ENCODE data around the gene ACMSD. TPM values are rescaled to one million over a fixed set of nuclear protein-coding genes. Genes with fewer than 3 reads are reported as not detected.

ACMSD gene
- total RNA-seq, 1 experiment from 2014 or later = not detected

DNA sequence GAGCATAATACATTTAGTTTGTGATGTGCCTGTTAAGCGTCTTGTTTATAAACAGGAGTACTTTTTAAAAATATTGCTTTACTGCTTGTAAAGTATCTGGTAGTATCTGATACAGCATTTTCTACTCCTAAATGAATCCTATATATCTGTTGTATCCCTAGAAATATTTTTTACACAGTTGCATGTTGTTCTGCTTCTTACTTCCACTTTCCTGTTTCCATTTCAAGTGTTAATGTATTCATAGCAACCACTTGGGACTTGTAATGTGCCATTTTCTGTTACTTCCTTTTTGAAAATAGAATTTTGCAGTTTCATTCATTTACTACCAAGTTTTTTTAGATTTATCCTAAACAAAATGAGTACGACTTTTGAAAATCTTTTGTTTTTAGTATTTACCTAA is 105.1 kb downstream of the ACMSD start:
- TF ChIP-seq, protein P1, sequence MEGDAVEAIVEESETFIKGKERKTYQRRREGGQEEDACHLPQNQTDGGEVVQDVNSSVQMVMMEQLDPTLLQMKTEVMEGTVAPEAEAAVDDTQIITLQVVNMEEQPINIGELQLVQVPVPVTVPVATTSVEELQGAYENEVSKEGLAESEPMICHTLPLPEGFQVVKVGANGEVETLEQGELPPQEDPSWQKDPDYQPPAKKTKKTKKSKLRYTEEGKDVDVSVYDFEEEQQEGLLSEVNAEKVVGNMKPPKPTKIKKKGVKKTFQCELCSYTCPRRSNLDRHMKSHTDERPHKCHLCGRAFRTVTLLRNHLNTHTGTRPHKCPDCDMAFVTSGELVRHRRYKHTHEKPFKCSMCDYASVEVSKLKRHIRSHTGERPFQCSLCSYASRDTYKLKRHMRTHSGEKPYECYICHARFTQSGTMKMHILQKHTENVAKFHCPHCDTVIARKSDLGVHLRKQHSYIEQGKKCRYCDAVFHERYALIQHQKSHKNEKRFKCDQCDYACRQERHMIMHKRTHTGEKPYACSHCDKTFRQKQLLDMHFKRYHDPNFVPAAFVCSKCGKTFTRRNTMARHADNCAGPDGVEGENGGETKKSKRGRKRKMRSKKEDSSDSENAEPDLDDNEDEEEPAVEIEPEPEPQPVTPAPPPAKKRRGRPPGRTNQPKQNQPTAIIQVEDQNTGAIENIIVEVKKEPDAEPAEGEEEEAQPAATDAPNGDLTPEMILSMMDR (IDR thresholded peaks at IDR 0.05; ENCODE audit: insufficient read depth in 1 of 2, low read depth in 1 of 2, low read length in 1 of 2, severe bottlenecking in 1 of 2, unreplicated experiment in 1 of 2) = no peak
- H3K36me3 ChIP-seq (ENCODE audit: control insufficient read depth, insufficient read depth, low read length) = peaks cover 1% of the 10 kb centered on the region; the same call in 1 of the 2 replicates
- Mint-ChIP-seq H3K27ac (ENCODE audit: unreplicated experiment) (no peak overlapping the region), H3K27me3 (ENCODE audit: insufficient read depth, unreplicated experiment) (no peaks in the 10 kb centered on the region), H3K4me3 (ENCODE audit: unreplicated experiment) (no peak overlapping the region), H3K36me3 (ENCODE audit: insufficient read depth, unreplicated experiment) (peaks cover 62% of the 10 kb centered on the region), H3K9me3 (ENCODE audit: unreplicated experiment) (no peaks in the 10 kb centered on the region), H3K4me1 (ENCODE audit: low read depth, unreplicated experiment) (no peaks in the 10 kb centered on the region)
- H3K4me1 ChIP-seq = no peaks in the 10 kb centered on the region
- DNase-seq = no peak
- CTCF ChIA-PET = no interaction called here
- no peak overlapping the region for H3K4me3 ChIP-seq (ENCODE audit: low read depth, low read length)
- H3K9me3 ChIP-seq = no peaks in the 10 kb centered on the region
- H3K27me3 ChIP-seq (replicated peaks; ENCODE audit: control insufficient read depth, insufficient read depth, low read length) = no peaks in the 10 kb centered on the region
- POLR2A ChIA-PET = no interaction called here
- intact Hi-C loops (cut with micrococcal nuclease; ENCODE audit: unreplicated experiment) = no loop called here
- BruUV-seq (replicated peaks) = no TSS peak

DNA sequence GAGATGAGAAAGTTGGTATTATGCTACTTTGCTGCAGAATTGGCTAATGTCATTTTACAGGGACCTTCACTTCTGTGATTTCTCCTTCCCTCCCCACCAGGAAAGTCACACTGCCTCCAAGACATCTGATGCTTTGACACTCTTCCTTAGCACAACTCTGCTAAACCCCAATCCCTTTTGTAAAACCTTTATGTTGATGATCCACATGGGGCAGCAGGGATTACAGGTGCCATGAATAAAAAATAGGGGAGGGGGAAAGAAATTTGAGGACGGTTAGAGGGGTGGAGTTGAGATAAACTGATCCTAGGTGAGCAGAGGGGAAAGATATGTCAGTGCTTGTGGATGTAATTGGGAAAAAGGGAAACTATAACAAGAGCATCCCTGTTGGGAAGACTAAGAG is 106.6 kb downstream of the ACMSD start:
- ChIA-PET POLR2A (no interaction called here), CTCF (no interaction called here)
- BruUV-seq (replicated peaks) = no TSS peak
- TF ChIP-seq, protein P1 (IDR thresholded peaks at IDR 0.05; ENCODE audit: insufficient read depth in 1 of 2, low read depth in 1 of 2, low read length in 1 of 2, severe bottlenecking in 1 of 2, unreplicated experiment in 1 of 2) = no peak
- no peak overlapping the region for H3K4me3 Mint-ChIP-seq (ENCODE audit: unreplicated experiment)
- H3K36me3 Mint-ChIP-seq (ENCODE audit: insufficient read depth, unreplicated experiment) = peaks cover 67% of the 10 kb centered on the region
- no peaks in the 10 kb centered on the region for H3K4me1 Mint-ChIP-seq (ENCODE audit: low read depth, unreplicated experiment)
- peaks cover 1% of the 10 kb centered on the region; the same call in 1 of the 2 replicates for H3K36me3 ChIP-seq (ENCODE audit: control insufficient read depth, insufficient read depth, low read length)
- H3K9me3 ChIP-seq = no peaks in the 10 kb centered on the region
- no peak for DNase-seq
- H3K4me3 ChIP-seq (ENCODE audit: low read depth, low read length) = no peak overlapping the region
- intact Hi-C loops (cut with micrococcal nuclease; ENCODE audit: unreplicated experiment) = no loop called here
- H3K27me3 ChIP-seq (replicated peaks; ENCODE audit: control insufficient read depth, insufficient read depth, low read length) = no peaks in the 10 kb centered on the region
- H3K4me1 ChIP-seq = no peaks in the 10 kb centered on the region
- H3K9me3 Mint-ChIP-seq (ENCODE audit: unreplicated experiment) = no peaks in the 10 kb centered on the region
- H3K27me3 Mint-ChIP-seq (ENCODE audit: insufficient read depth, unreplicated experiment) = no peaks in the 10 kb centered on the region
- H3K27ac Mint-ChIP-seq (ENCODE audit: unreplicated experiment) = no peak overlapping the region

DNA sequence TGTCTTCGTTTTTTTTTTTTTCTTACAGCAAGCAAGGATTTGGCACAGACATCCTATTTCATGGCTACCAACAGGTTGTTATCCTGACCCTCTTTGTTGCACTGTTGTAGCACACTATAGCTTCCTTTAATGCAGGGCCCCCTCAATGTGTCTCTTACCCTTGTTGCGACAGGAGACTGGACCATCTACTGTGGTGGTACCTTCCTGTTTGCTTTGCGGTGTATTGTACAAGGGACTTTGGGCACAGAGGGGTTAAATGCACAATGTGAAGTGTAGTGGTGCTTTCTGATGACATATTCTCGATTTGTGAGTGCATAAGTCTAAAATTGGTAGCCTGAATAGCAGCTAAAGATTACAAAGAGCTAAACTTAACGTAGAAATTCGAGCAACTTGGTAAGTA is 107.7 kb downstream of the ACMSD start:
- peaks cover 1% of the 10 kb centered on the region; the same call in 1 of the 2 replicates for H3K36me3 ChIP-seq (ENCODE audit: control insufficient read depth, insufficient read depth, low read length)
- intact Hi-C loops (cut with micrococcal nuclease; ENCODE audit: unreplicated experiment) = no loop called here
- H3K9me3 Mint-ChIP-seq (ENCODE audit: unreplicated experiment) = no peaks in the 10 kb centered on the region
- H3K4me3 Mint-ChIP-seq (ENCODE audit: unreplicated experiment) = no peak overlapping the region
- H3K27me3 ChIP-seq (replicated peaks; ENCODE audit: control insufficient read depth, insufficient read depth, low read length) = no peaks in the 10 kb centered on the region
- ChIA-PET CTCF (no interaction called here), POLR2A (no interaction called here)
- peaks cover 68% of the 10 kb centered on the region for H3K36me3 Mint-ChIP-seq (ENCODE audit: insufficient read depth, unreplicated experiment)
- no peaks in the 10 kb centered on the region for H3K27me3 Mint-ChIP-seq (ENCODE audit: insufficient read depth, unreplicated experiment)
- TF ChIP-seq, protein P1 (IDR thresholded peaks at IDR 0.05; ENCODE audit: insufficient read depth in 1 of 2, low read depth in 1 of 2, low read length in 1 of 2, severe bottlenecking in 1 of 2, unreplicated experiment in 1 of 2) = no peak
- no TSS peak for BruUV-seq (replicated peaks)
- H3K9me3 ChIP-seq = no peaks in the 10 kb centered on the region
- H3K4me3 ChIP-seq (ENCODE audit: low read depth, low read length) = no peak overlapping the region
- H3K4me1 Mint-ChIP-seq (ENCODE audit: low read depth, unreplicated experiment) = no peaks in the 10 kb centered on the region
- H3K4me1 ChIP-seq = no peaks in the 10 kb centered on the region
- no peak for DNase-seq
- H3K27ac Mint-ChIP-seq (ENCODE audit: unreplicated experiment) = no peak overlapping the region

Measured in Caco-2 (cell line).